ENCODE results near the gene CDH6. TPM values are rescaled to one million over a fixed set of nuclear protein-coding genes. Genes with fewer than 3 reads are reported as not detected.

CDH6 gene
- total and polyA plus RNA-seq, 2 of the 4 experiments (the other 2 are of a cell fraction), result 72.2 to 232 TPM

- H3K4ac ChIP-seq (ENCODE audit: low read depth, low read length), result no peak overlapping the region
- no peak overlapping the region for H3K18ac ChIP-seq (ENCODE audit: low read depth, low read length)
- H2BK120ac ChIP-seq (ENCODE audit: low read depth, low read length), result no peak overlapping the region
- ATAC-seq (ENCODE audit: low read depth) (no peak), DNase-seq (no peak)
- dilution Hi-C loops (cut with HindIII; ENCODE audit: low sequenced_read_pairs, unreplicated experiment), result no loop called here
- no TSS peak for BruUV-seq (replicated peaks)
- no peaks in the 10 kb centered on the region for H3K9me3 ChIP-seq (ENCODE audit: control insufficient read depth, insufficient read depth, low read length)
- H3K23ac ChIP-seq (ENCODE audit: low read depth, low read length), result no peak overlapping the region
- POLR2A ChIA-PET (ENCODE audit: unreplicated experiment), result no interaction called here
- no peak overlapping the region for H2BK5ac ChIP-seq (ENCODE audit: low read depth, low read length, poor library complexity, severe bottlenecking)
- H3K56ac ChIP-seq (ENCODE audit: extremely low read depth, insufficient read depth, low read length), result no peak overlapping the region
- no peaks in the 10 kb centered on the region for H3K9me1 ChIP-seq (ENCODE audit: insufficient read depth, low read length)
- H3K79me1 ChIP-seq (ENCODE audit: low read depth in 1 of 2, low read length in 2 of 2), result no peaks in the 10 kb centered on the region
- H2AK9ac ChIP-seq (replicated peaks; ENCODE audit: low read depth, low read length, poor library complexity), result no peak overlapping the region
- TF ChIP-seq NFE2L2 (IDR thresholded peaks at IDR 0.05; ENCODE audit: low read depth, low read length) (no peak), CHD1 (IDR thresholded peaks at IDR 0.05; ENCODE audit: low read depth, low read length) (no peak)
- CTCF ChIA-PET, result interaction anchor here (0.6 to 1.9 kb wide), 12 partner anchors 10 to 1146 kb away, joined by 3 to 8 read pairs (median 4); no protein-coding TSS in a partner anchor
- H2AFZ ChIP-seq (replicated peaks; ENCODE audit: low read length, poor library complexity), result no peak overlapping the region
- H2AK5ac ChIP-seq (ENCODE audit: low read depth, low read length), result no peak overlapping the region
- no peak overlapping the region for H4K8ac ChIP-seq (ENCODE audit: low read depth in 2 of 2, low read length in 2 of 2)
- no peak overlapping the region for H4K5ac ChIP-seq (ENCODE audit: low read depth, low read length)
- H2BK20ac ChIP-seq (ENCODE audit: low read depth, low read length), result no peak overlapping the region
- no peak overlapping the region for H3K27ac ChIP-seq (ENCODE audit: insufficient read depth, low read length)
- H3K4me3 ChIP-seq (ENCODE audit: insufficient read depth, low read depth, low read length), result no peak overlapping the region
- H3K27me3 ChIP-seq (ENCODE audit: control insufficient read depth, insufficient read depth, low read length), result no peaks in the 10 kb centered on the region
- H3K36me3 ChIP-seq (ENCODE audit: control insufficient read depth, insufficient read depth, low read length), result no peaks in the 10 kb centered on the region
- no peaks in the 10 kb centered on the region for H3K4me1 ChIP-seq (ENCODE audit: control insufficient read depth, insufficient read depth, low read length)
- H4K91ac ChIP-seq (ENCODE audit: insufficient read depth, low read depth, low read length), result no peak overlapping the region
- intact Hi-C loops (cut with micrococcal nuclease), result loop anchor here (2.0 kb wide), 1 partner anchor 383 kb away; no protein-coding TSS in a partner anchor
- no peak overlapping the region for H3K4me2 ChIP-seq (ENCODE audit: low read depth, low read length)
- no peak overlapping the region for H2BK15ac ChIP-seq (ENCODE audit: low read depth, low read length)
- no peaks in the 10 kb centered on the region for H4K20me1 ChIP-seq (ENCODE audit: insufficient read depth, low read length)
- H3K14ac ChIP-seq (replicated peaks; ENCODE audit: low read depth, low read length), result no peak overlapping the region
- no CpG with 5 or more reads among the region's 7 CpGs for WGBS, 2 experiments (ENCODE audit: extremely low coverage in 2 of 2, insufficient read length in 1 of 2)
- H3K9ac ChIP-seq (ENCODE audit: low read depth, low read length), result no peak overlapping the region
- in situ Hi-C loops (cut with MboI; ENCODE audit: low sequenced_read_pairs), result no loop called here
Observed at GRCh38 chr5:31185951-31186350, 7.5 kb upstream of the CDH6 start.

All from IMR-90 (cell line).